ENCODE data around the gene CYP4A22. TPM values are rescaled to one million over a fixed set of nuclear protein-coding genes. Genes with fewer than 3 reads are reported as not detected.

Gene CYP4A22
- total and polyA plus RNA-seq, 2 donors (not counting 3 experiments of a cell fraction or from before 2014, with no cell fraction given), result not detected

GRCh38 chr1:47178020-47178419 is 40.8 kb downstream of the CYP4A22 start:
- Histone ChIP-seq H3K4me1 (ENCODE audit: control insufficient read depth, extremely low read depth, insufficient read depth, low read length) (peaks cover 19% of the 10 kb centered on the region), H3K9ac (replicated peaks; ENCODE audit: extremely low read depth, insufficient read depth, low read length) (no peak overlapping the region), H3K27me3 (ENCODE audit: control insufficient read depth in 2 of 2, insufficient read depth in 2 of 2, low read length in 2 of 2) (no peaks in the 10 kb centered on the region), H3K4me2 (ENCODE audit: insufficient read depth, low read length) (no peak overlapping the region), H4K20me1 (replicated peaks; ENCODE audit: control insufficient read depth, extremely low read depth, insufficient read depth, low read length) (no peaks in the 10 kb centered on the region), H2AFZ (ENCODE audit: low read depth, low read length) (no peak overlapping the region), H3K79me2 (ENCODE audit: control insufficient read depth, insufficient read depth, low read length) (no peaks in the 10 kb centered on the region), H3K4me3 (replicated peaks in 1 of 3; ENCODE audit: insufficient read depth in 1 of 3, low read depth in 1 of 3, low read length in 3 of 3) (no peak overlapping the region), H3K9me3 (replicated peaks; ENCODE audit: control insufficient read depth, insufficient read depth, low read length) (no peaks in the 10 kb centered on the region), H3K36me3 (ENCODE audit: control insufficient read depth in 2 of 2, extremely low read depth in 1 of 2, insufficient read depth in 2 of 2, low read length in 2 of 2) (no peaks in the 10 kb centered on the region), H3K27ac (ENCODE audit: insufficient read depth, low read depth, low read length) (no peak overlapping the region), H3K9me1 (replicated peaks; ENCODE audit: control insufficient read depth, extremely low read depth, insufficient read depth, low read length) (no peaks in the 10 kb centered on the region)
- DNase-seq (ENCODE audit: low read depth, low spot score), result no peak
- ChIA-PET POLR2A (interaction anchor here (0.8 kb wide), 1 partner anchor 155 kb away, joined by 3 read pairs; the partner anchor contains the start of gene CMPK1), CTCF (interaction anchor here (0.7 to 8.1 kb wide), 15 partner anchors 12 to 548 kb away, joined by 3 to 223 read pairs (median 31); partner anchors contain the start of genes CMPK1, FOXD2, PDZK1IP1 and STIL)
- TF ChIP-seq EZH2 (IDR thresholded peaks at IDR 0.05; ENCODE audit: borderline replicate concordance, low read depth, low read length, severe bottlenecking), result no peak
- no peak for TF ChIP-seq POLR2AphosphoS5 (IDR thresholded peaks at IDR 0.05; ENCODE audit: insufficient read depth, low read depth, low read length)
- TF ChIP-seq POLR2A (IDR thresholded peaks at IDR 0.05; ENCODE audit: low read depth, low read length), result no peak
- TF ChIP-seq MAX (IDR thresholded peaks at IDR 0.05; ENCODE audit: insufficient read depth, insufficient read length), result no peak
- TF ChIP-seq JUN (IDR thresholded peaks at IDR 0.05; ENCODE audit: borderline replicate concordance, insufficient read depth, insufficient read length, low read depth), result no peak
- TF ChIP-seq MYC (IDR thresholded peaks at IDR 0.05; ENCODE audit: low read depth, low read length), result no peak
- no peak for TF ChIP-seq CTCF (IDR thresholded peaks at IDR 0.05; ENCODE audit: extremely low read depth in 1 of 2, insufficient read depth in 1 of 2, low read depth in 1 of 2, low read length in 2 of 2)
- TF ChIP-seq GATA2 (IDR thresholded peaks at IDR 0.05; ENCODE audit: insufficient read depth, insufficient read length, low read depth, low read length), result no peak
- no peak for TF ChIP-seq FOS (IDR thresholded peaks at IDR 0.05; ENCODE audit: borderline replicate concordance, insufficient read depth, low read length)
- BruUV-seq (replicated peaks), result no TSS peak
- intact Hi-C loops (cut with micrococcal nuclease), result loop anchor here (2.0 to 5.0 kb wide), 2 partner anchors 479 to 533 kb away; no protein-coding TSS in a partner anchor
- no peak for FAIRE-seq
- dilution Hi-C loops (cut with MboI; ENCODE audit: extremely low pct_ligation_motif_present, low sequenced_read_pairs), result no loop called here
